Heart left ventricle (tissue), 13 donors: ENCODE results near the gene CYP4Z1.
"Not testable (repeated sequence)": the region's sequence is repeated elsewhere in the genome, so short reads cannot be mapped to it uniquely, and the experiment has no call there.

ENCODE experiments used
- CTCF ChIP-seq, 12 donors: fragments of 200-600 bp; sonication (generic) in 4 of 12; IDR thresholded peaks; one replicate each; pipeline versions ENCODE4 v1.5.0 to v1.8.0; 2018 to 2022; ENCODE audit warnings: antibody characterized with exemption in 12 of 12, mild to moderate bottlenecking in 5 of 12
- POLR2A ChIP-seq, 2 donors: fragments of 450-650 bp; IDR thresholded peaks; one replicate each; pipeline ENCODE4 v1.6.1; 2017; ENCODE audit warnings: antibody characterized with exemption in 2 of 2, mild to moderate bottlenecking in 2 of 2, moderate library complexity in 2 of 2
- donor health status: ischemic (EF 13 %, LVEDD 7.1; RV severe dilation, severe dysfunction).
- donor health status: DM: no; HTN: yes; CAD: no.
- donor health status: DM: no; HTN: no; CAD: no.
- donor health status: ischemic (EF 25% LVEDD 6.9; RV normal size, moderate dysfunction).
- donor health status: ischemic (EF 25% LVEDD 5.7; RV mildly dilated, moderate dysfunction).
- donor health status: ischemic (EF 35%, LVEDD 5.7; RV mildly dilated, moderate dysfunction).
- donor health status: nonischemic (EF 11% LVEDD 7.7; RV severe dilation, severe dysfunction).
- donor health status: DM: yes; HTN: yes; CAD: no.
- donor health status: PGD.
- donor health status: ischemic (EF 29% LVEDD 5.4; RV normal size, mild dysfunction).
- donor health status: nonischemic (EF 23%, LVEDD 6.1; RV moderate dilation, normal function).

GRCh38 chr1:47109482-47109881 is 42.5 kb downstream of the CYP4Z1 start:
- TF ChIP-seq CTCF, POLR2A (IDR thresholded peaks at IDR 0.05): not testable (repeated sequence)
